ENCODE results near the gene SP6.

SP6 gene

GRCh38 chr17:47810200-47810821, 40.7 kb downstream of the SP6 start:
- DNase-seq: no peak

- DNase-seq: no peak
Measured at GRCh38 chr17:47808830-47809480, 42.0 kb downstream of the SP6 start.

GRCh38 chr17:47808036-47808829, 42.7 kb downstream of the SP6 start:
- DNase-seq: no peak

- DNase-seq: no peak
Measured at GRCh38 chr17:47807421-47807820, 43.5 kb downstream of the SP6 start.

DNA sequence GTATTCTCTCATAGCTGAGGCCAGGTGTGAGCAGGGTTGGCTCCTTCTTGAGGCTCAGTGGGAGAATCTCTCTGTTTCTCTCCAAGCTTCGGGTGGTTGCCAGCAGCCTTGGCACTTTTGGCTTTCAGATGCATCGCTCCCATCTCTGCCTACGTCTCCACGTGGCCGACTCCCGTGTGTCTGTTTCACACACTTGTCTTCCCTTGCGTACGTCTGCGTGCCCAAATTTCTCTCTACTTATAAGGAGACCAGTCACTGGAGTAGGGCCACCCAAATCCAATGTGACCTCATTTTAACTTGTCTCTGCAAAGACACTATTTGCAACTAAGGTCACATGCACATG, 44.1 kb downstream of the SP6 start:
- no peak for DNase-seq

GRCh38 chr17:47806026-47806912, 44.7 kb downstream of the SP6 start:
- no peak for DNase-seq

- no peak for DNase-seq
Measured at GRCh38 chr17:47804461-47804860, 46.5 kb downstream of the SP6 start.

DNA sequence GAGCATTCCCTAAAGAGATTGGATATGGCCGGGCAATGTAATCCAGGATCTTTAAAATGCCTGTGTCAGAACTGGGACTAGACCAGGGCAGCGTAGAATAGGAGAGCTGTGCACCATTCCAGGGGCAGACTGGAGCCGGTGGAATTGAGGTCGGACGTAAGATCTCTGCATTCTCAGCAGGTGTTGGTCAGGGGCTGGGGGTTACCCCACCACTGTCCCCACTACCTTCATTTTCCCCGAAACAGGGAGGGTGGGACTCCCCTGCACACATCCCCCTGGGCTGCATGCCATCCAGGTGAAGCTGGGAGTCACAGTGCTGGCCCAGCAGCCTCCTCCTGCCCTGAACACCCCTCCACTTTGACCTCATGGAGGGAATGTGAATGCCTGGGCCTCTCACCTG, 47.2 kb downstream of the SP6 start:
- DNase-seq: no peak

- no peak for DNase-seq
Measured at GRCh38 chr17:47803201-47803600, 47.8 kb downstream of the SP6 start.

GRCh38 chr17:47802341-47803022, 48.5 kb downstream of the SP6 start:
- DNase-seq: peak; percentile 57

- no peak for DNase-seq
Measured at GRCh38 chr17:47801906-47802305, 49.1 kb downstream of the SP6 start.

DNA sequence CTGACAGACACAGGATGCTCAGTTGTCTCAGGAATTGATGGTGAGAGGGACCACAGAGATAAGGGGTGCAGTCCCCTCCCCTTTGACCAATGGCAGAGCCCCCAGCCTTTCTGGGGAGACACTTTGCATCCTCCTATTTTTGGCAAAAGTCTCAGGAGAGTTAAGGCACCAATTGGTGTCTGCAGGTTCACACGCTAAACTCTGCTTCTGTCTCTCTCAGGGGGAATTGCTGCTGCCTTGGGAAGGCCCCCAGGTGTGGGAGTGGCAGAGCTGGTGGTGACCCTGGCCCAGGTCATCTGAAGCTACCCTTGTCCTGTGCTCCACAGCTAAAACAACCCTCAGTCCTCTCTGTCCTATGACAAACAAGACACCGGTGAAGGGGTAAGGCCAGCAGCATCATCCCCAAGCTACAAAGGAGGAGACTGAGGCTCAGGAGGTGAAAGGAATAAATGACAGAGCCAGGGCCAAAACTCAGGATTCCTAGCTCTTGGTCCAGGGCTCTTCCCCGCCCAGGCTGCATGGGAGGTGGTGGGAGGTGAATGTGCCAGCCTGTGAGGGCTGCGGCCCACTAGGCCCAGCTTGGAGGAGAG, 49.7 kb downstream of the SP6 start:
- no peak for DNase-seq

DNA sequence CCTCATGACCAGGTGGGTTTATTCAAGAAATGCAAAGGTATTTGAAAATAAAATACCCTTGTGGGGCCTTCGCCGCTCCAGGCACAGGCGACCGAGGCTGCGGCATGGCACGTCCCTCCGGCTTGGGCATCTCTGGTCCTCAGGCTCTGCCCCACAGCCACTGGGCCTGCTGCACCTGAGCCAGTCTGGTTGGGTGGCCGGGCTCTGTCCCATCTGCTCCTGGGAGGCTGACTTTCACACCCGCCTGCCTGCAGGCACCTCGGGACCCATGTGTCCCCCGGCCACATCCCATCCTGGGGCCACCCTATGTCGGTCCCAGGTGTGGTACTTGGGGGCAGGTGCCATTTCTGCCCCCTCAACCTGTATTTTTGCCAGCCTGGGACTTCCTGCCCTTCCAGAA, 50.3 kb downstream of the SP6 start:
- no peak for DNase-seq

DNA sequence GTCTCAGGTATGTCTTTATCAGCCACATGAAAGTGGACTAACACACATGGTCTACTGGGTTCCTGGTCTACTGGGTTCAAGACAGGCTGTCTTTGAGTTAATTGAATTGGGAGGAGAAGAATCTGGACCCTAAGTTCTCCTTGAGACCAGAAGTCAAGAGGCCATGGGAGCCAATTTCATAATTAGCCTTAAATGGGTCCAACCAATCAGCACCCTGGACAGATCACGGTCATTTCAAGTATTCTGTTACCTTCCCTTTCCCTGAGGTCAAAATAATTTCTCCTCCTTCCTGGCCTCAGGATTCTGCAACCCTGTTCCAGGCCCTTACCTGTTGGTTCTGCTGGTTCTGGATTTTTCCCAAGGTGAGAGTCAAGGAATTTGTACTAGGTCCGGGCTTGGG, 53.2 kb downstream of the SP6 start:
- DNase-seq: no peak
